H9 (cell line): ENCODE results near the gene CD19. TPM values are rescaled to one million over a fixed set of nuclear protein-coding genes. Genes with fewer than 3 reads are reported as not detected.

Experiments used
- DNase-seq: peaks from one replicate; pipeline ENCODE4 v3.0.0-alpha.2; 2017
- H2AFZ ChIP-seq: one replicate; pipeline ENCODE4 v1.6.1; 2013; ENCODE audit warnings: mild to moderate bottlenecking, low read length, control low read depth, moderate library complexity
- H2AK5ac ChIP-seq: 2 replicates; pipeline ENCODE4 v1.6.1; 2013; ENCODE audit warnings: low read length, control low read depth, mixed read lengths; ENCODE audit not compliant: insufficient read length
- H2BK120ac ChIP-seq: one replicate; pipeline ENCODE4 v1.6.1; 2013; ENCODE audit warnings: low read depth, mild to moderate bottlenecking, low read length, control low read depth, inconsistent platforms; ENCODE audit not compliant: poor library complexity, severe bottlenecking
- H2BK12ac ChIP-seq: 2 replicates; pipeline ENCODE4 v1.6.1; 2013; ENCODE audit warnings: low read length, control low read depth, mixed read lengths, low read depth; ENCODE audit not compliant: insufficient read length
- H2BK15ac ChIP-seq: 2 replicates; pipeline ENCODE4 v1.6.1; 2013; ENCODE audit warnings: low read depth, low read length, control low read depth
- H2BK20ac ChIP-seq: one replicate; pipeline ENCODE4 v1.6.1; 2013; ENCODE audit warnings: low read depth, mild to moderate bottlenecking, low read length, control low read depth, inconsistent platforms; ENCODE audit not compliant: poor library complexity, severe bottlenecking
- H2BK5ac ChIP-seq: 2 replicates; pipeline ENCODE4 v1.6.1; 2013; ENCODE audit warnings: low read length, control low read depth, mixed read lengths; ENCODE audit not compliant: insufficient read length
- H3K14ac ChIP-seq: 2 replicates; pipeline ENCODE4 v1.6.1; 2013; ENCODE audit warnings: low read length, control low read depth; ENCODE audit not compliant: insufficient read depth
- H3K18ac ChIP-seq: 2 replicates; pipeline ENCODE4 v1.6.1; 2013; ENCODE audit warnings: low read depth, mild to moderate bottlenecking, mixed read lengths, low read length, control low read depth; ENCODE audit not compliant: insufficient read length
- H3K23ac ChIP-seq: 2 replicates; pipeline ENCODE4 v1.6.1; 2013; ENCODE audit warnings: low read length, control low read depth, mixed read lengths, low read depth; ENCODE audit not compliant: insufficient read length
- H3K23me2 ChIP-seq: 2 replicates; pipeline ENCODE4 v1.6.1; 2013; ENCODE audit warnings: low read depth, mild to moderate bottlenecking, mixed read lengths, low read length, control low read depth; ENCODE audit not compliant: insufficient read length, poor library complexity, severe bottlenecking
- H3K27ac ChIP-seq: 2 replicates; pipeline ENCODE4 v1.5.1; 2013; ENCODE audit warnings: low read length, control low read depth, mixed read lengths, low read depth; ENCODE audit not compliant: insufficient read length
- H3K27me3 ChIP-seq: 2 replicates; pipeline ENCODE4 v1.6.1; 2013; ENCODE audit warnings: low read length, control low read depth, inconsistent platforms; ENCODE audit not compliant: insufficient read depth
- H3K4ac ChIP-seq: 2 replicates; pipeline ENCODE4 v1.6.1; 2013; ENCODE audit warnings: low read depth, mild to moderate bottlenecking, control low read depth, inconsistent platforms, low read length, moderate library complexity
- H3K4me1 ChIP-seq: 2 replicates; pipeline ENCODE4 v1.6.1; 2013; ENCODE audit warnings: low read length, control low read depth, inconsistent platforms; ENCODE audit not compliant: insufficient read depth
- H3K4me2 ChIP-seq: 2 replicates; pipeline ENCODE4 v1.6.1; 2013; ENCODE audit warnings: low read length, control low read depth, mixed read lengths; ENCODE audit not compliant: insufficient read length, insufficient read depth
- H3K56ac ChIP-seq: 2 replicates; pipeline ENCODE4 v1.6.1; 2013; ENCODE audit warnings: low read depth, mild to moderate bottlenecking, mixed read lengths, low read length, control low read depth; ENCODE audit not compliant: insufficient read length
- H3K79me1 ChIP-seq: 2 replicates; pipeline ENCODE4 v1.6.1; 2013; ENCODE audit warnings: low read depth, mild to moderate bottlenecking, moderate library complexity, low read length, control low read depth, inconsistent platforms; ENCODE audit not compliant: insufficient read depth, poor library complexity, severe bottlenecking
- H3K79me2 ChIP-seq: 2 replicates; pipeline ENCODE4 v1.6.1; 2013; ENCODE audit warnings: low read length, control low read depth, inconsistent platforms; ENCODE audit not compliant: insufficient read depth
- H3K9ac ChIP-seq: 2 replicates; pipeline ENCODE4 v1.6.1; 2013; ENCODE audit warnings: low read length, control low read depth, mixed read lengths; ENCODE audit not compliant: insufficient read length; ENCODE audit errors: extremely low read depth
- H3K9me3 ChIP-seq: one replicate; pipeline ENCODE4 v1.6.1; 2013; ENCODE audit warnings: low read depth, low read length, inconsistent platforms; ENCODE audit not compliant: control insufficient read depth
- H3T11ph ChIP-seq: one replicate; pipeline ENCODE4 v1.6.1; 2013; ENCODE audit warnings: mild to moderate bottlenecking, low read length, control low read depth, inconsistent platforms
- H4K20me1 ChIP-seq: one replicate; pipeline ENCODE4 v1.6.1; 2013; ENCODE audit not compliant: control insufficient read depth, insufficient read length, insufficient read depth
- H4K5ac ChIP-seq: 2 replicates; pipeline ENCODE4 v1.6.1; 2013; ENCODE audit warnings: low read depth, mild to moderate bottlenecking, mixed read lengths, low read length, control low read depth; ENCODE audit not compliant: insufficient read length
- H4K8ac ChIP-seq: replicated peaks from 2 replicates; pipeline ENCODE4 v1.6.1; 2013; ENCODE audit warnings: low read length, control low read depth, mixed read lengths, low read depth; ENCODE audit not compliant: insufficient read length
- H4K91ac ChIP-seq: 2 replicates; pipeline ENCODE4 v1.6.1; 2013; ENCODE audit warnings: low read depth, mild to moderate bottlenecking, moderate library complexity, mixed read lengths, low read length, control low read depth; ENCODE audit not compliant: insufficient read length
- H3K27ac Mint-ChIP-seq, 3 experiments: 2 replicates in 2 of 3; 3 replicates in 1 of 3; pipeline ENCODE4 v1.8.0; 2020 to 2021; ENCODE audit warnings: mixed read lengths in 3 of 3, mild to moderate bottlenecking in 1 of 3, moderate library complexity in 1 of 3
- H3K27me3 Mint-ChIP-seq: 2 replicates; pipeline ENCODE4 v1.8.0; 2021; ENCODE audit warnings: low read depth, mild to moderate bottlenecking, moderate library complexity, mixed read lengths
- H3K36me3 Mint-ChIP-seq, 3 experiments: 2 replicates in 2 of 3; 3 replicates in 1 of 3; pipeline ENCODE4 v1.8.0; 2020 to 2021; ENCODE audit warnings: low read depth in 3 of 3, mixed read lengths in 3 of 3; ENCODE audit not compliant: insufficient read depth in 1 of 3
- H3K4me1 Mint-ChIP-seq, 2 experiments: 2 replicates each; pipeline ENCODE4 v1.8.0; 2020; ENCODE audit warnings: mixed read lengths in 2 of 2
- H3K4me3 Mint-ChIP-seq, 2 experiments: 2 replicates in 1 of 2; 3 replicates in 1 of 2; pipeline ENCODE4 v1.8.0; 2020 to 2021; ENCODE audit warnings: mild to moderate bottlenecking in 2 of 2, mixed read lengths in 2 of 2, moderate library complexity in 1 of 2
- H3K9me3 Mint-ChIP-seq, 2 experiments: 2 replicates in 1 of 2; 3 replicates in 1 of 2; pipeline ENCODE4 v1.8.0; 2020; ENCODE audit warnings: mild to moderate bottlenecking in 2 of 2, mixed read lengths in 2 of 2, moderate library complexity in 1 of 2
- WGBS: extraction: QIAGEN DNeasy Blood & Tissue Kit; methylation state at CpG from one replicate; pipeline ENCODE4 v1.1.7; 2013; ENCODE audit warnings: missing lambda C conversion rate, low lambda C conversion rate, mixed read lengths; ENCODE audit not compliant: insufficient read length; ENCODE audit errors: extremely low coverage; 5-methylcytosine and 5-hydroxymethylcytosine counted together
- total RNA-seq: library from RNA; stranded (reverse); gene quantifications from 2 replicates; pipeline ENCODE4 v1.2.1, GENCODE V29; 2021
- TF ChIP-seq, protein P1 (sequence below): fragments of 200-600 bp; sonication (generic); conservative IDR thresholded peaks from 3 replicates; pipeline ENCODE4 v1.8.0; 2021; ENCODE audit warnings: antibody characterized with exemption, mild to moderate bottlenecking

The CD19 gene
- total RNA-seq, 1 experiment from 2014 or later = 0.50 TPM

DNA sequence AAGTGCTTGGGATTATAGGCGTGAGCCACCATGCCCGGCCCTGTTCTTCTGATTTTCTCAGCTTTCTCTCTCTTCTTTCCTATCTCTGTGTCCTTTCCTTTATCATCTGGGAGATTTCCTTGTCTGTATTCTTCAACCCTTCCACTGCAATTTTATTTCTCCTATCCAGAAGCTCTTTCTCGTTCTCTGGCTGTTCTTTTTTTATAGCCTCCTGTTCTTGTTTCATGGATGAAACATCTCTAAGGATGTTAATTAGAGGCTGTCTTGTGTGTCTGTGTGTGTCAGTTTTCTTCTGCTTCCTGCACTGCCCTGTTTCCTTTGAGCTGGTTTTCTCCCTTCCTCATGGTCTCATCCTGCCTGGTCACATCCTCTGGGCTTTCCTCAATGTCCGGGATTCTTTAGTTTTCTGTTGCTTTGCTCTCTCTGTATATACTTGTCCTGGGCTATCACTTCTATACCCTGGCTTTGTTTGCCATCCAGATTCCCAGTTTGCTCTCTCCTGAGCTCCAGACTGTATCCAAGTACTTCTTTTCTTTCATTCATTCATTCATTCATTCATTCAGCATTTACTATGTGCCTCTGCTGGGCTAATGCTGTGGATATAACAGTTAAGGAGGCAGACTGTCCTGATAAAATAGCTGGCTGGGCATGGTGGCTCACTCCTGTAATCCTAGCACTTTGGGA lies 55.5 kb downstream of the CD19 start:
- H2BK5ac ChIP-seq = no peak overlapping the region
- no peak overlapping the region for H3K27ac ChIP-seq
- H3K18ac ChIP-seq = no peak overlapping the region
- H4K20me1 ChIP-seq = no peaks in the 10 kb centered on the region
- WGBS = no CpG with 5 or more reads among the region's 4 CpGs
- H4K8ac ChIP-seq = no peak overlapping the region
- no peaks in the 10 kb centered on the region for H3K27me3 ChIP-seq
- Mint-ChIP-seq H3K9me3 (no peaks in the 10 kb centered on the region), H3K36me3 (peaks cover 3 to 19% (median 18%) of the 10 kb centered on the region in 3 experiments), H3K4me1 (no peaks in the 10 kb centered on the region), H3K4me3 (no peak overlapping the region), H3K27me3 (0 out of 2 replicates have a peak, but pooled peaks cover 2% of the 10 kb centered on the region), H3K27ac (no peak overlapping the region)
- no peak overlapping the region for H3K23ac ChIP-seq
- H3K9me3 ChIP-seq = no peaks in the 10 kb centered on the region
- H2AK5ac ChIP-seq = no peak overlapping the region
- no peak overlapping the region for H2AFZ ChIP-seq
- TF ChIP-seq, protein P1, sequence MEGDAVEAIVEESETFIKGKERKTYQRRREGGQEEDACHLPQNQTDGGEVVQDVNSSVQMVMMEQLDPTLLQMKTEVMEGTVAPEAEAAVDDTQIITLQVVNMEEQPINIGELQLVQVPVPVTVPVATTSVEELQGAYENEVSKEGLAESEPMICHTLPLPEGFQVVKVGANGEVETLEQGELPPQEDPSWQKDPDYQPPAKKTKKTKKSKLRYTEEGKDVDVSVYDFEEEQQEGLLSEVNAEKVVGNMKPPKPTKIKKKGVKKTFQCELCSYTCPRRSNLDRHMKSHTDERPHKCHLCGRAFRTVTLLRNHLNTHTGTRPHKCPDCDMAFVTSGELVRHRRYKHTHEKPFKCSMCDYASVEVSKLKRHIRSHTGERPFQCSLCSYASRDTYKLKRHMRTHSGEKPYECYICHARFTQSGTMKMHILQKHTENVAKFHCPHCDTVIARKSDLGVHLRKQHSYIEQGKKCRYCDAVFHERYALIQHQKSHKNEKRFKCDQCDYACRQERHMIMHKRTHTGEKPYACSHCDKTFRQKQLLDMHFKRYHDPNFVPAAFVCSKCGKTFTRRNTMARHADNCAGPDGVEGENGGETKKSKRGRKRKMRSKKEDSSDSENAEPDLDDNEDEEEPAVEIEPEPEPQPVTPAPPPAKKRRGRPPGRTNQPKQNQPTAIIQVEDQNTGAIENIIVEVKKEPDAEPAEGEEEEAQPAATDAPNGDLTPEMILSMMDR = no peak
- no peak overlapping the region for H2BK120ac ChIP-seq
- no peaks in the 10 kb centered on the region for H3K79me1 ChIP-seq
- H3K4ac ChIP-seq = no peak overlapping the region
- H3K9ac ChIP-seq = no peak overlapping the region
- H3K23me2 ChIP-seq = no peaks in the 10 kb centered on the region
- no peak overlapping the region for H2BK15ac ChIP-seq
- no peak overlapping the region for H2BK12ac ChIP-seq
- no peak overlapping the region for H3K14ac ChIP-seq
- H4K5ac ChIP-seq = no peak overlapping the region
- no peak overlapping the region for H3K4me2 ChIP-seq
- no peak overlapping the region for H3T11ph ChIP-seq
- H4K91ac ChIP-seq = no peak overlapping the region
- H3K56ac ChIP-seq = no peak overlapping the region
- H3K79me2 ChIP-seq = no peaks in the 10 kb centered on the region
- H3K4me1 ChIP-seq = no peaks in the 10 kb centered on the region
- no peak overlapping the region for H2BK20ac ChIP-seq
- no peak for DNase-seq

Other genes with a start within 250 kb of the CD19 start
- gene EIF3C, start 220.5 kb upstream of the CD19 start, total RNA-seq = 990 and 1,003 TPM in 2 replicates
- gene NPIPB9, start 180.2 kb upstream of the CD19 start, total RNA-seq = 1.8 and 2.7 TPM in 2 replicates
- gene ATXN2L, start 109.0 kb upstream of the CD19 start, total RNA-seq = 293 and 309 TPM in 2 replicates
- gene TUFM, start 85.6 kb upstream of the CD19 start, total RNA-seq = 207 and 208 TPM in 2 replicates
- gene SH2B1, start 68.1 kb upstream of the CD19 start, total RNA-seq = 50.1 and 51.9 TPM in 2 replicates
- gene ATP2A1, start 53.5 kb upstream of the CD19 start, total RNA-seq = 3.9 and 4.6 TPM in 2 replicates
- 14.4 and 17.5 TPM in 2 replicates for gene RABEP2, start 6.7 kb upstream of the CD19 start, total RNA-seq
- gene NFATC2IP, start 19.0 kb downstream of the CD19 start, total RNA-seq = 68.8 and 73.8 TPM in 2 replicates
- 38.6 and 40.2 TPM in 2 replicates for gene SPNS1, start 42.8 kb downstream of the CD19 start, total RNA-seq
- gene LAT, start 53.1 kb downstream of the CD19 start, total RNA-seq = 3.7 and 4.3 TPM in 2 replicates